Measurements from ENCODE around the gene C2orf72. TPM values are rescaled to one million over a fixed set of nuclear protein-coding genes. Genes with fewer than 3 reads are reported as not detected.

Gene C2orf72
- total RNA-seq, 1 donor from 2014 or later: not detected

DNA sequence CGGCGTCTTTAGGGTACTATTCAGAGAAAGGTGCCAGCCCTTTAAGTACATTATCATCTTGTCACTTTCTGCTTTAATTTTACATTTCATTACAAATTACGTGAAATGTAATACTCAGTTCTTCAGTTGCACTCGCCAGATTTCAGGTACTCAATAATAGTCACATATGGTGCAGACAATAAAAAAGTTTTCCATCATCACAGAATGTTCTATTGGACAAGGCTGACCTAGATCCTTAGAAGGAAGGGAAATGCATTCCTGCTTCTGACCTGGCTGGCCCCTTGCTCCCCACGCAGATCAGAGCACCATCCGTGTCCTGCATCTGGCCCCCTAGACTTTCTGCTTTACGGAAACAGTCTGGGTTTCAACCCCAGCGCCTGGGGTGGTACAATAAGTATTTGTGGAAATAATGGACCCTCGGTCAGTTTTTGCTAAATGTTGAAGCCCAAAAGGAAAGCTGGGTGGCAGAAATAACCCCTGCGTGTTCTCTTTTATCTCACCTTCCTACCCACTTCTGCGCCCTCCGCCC lies 681 bp upstream of the C2orf72 start:
- H3K4me1 Mint-ChIP-seq: peaks cover 14% of the 10 kb centered on the region
- H3K27me3 Mint-ChIP-seq: peaks cover 47% of the 10 kb centered on the region
- no peak overlapping the region for H3K4me3 Mint-ChIP-seq
- intact Hi-C loops (cut with micrococcal nuclease): no loop called here
- H3K36me3 Mint-ChIP-seq (ENCODE audit: low read depth): no peaks in the 10 kb centered on the region
- H3K9me3 Mint-ChIP-seq: no peaks in the 10 kb centered on the region
- no peak for ATAC-seq (ENCODE audit: low read depth)
- TF ChIP-seq, protein P1, sequence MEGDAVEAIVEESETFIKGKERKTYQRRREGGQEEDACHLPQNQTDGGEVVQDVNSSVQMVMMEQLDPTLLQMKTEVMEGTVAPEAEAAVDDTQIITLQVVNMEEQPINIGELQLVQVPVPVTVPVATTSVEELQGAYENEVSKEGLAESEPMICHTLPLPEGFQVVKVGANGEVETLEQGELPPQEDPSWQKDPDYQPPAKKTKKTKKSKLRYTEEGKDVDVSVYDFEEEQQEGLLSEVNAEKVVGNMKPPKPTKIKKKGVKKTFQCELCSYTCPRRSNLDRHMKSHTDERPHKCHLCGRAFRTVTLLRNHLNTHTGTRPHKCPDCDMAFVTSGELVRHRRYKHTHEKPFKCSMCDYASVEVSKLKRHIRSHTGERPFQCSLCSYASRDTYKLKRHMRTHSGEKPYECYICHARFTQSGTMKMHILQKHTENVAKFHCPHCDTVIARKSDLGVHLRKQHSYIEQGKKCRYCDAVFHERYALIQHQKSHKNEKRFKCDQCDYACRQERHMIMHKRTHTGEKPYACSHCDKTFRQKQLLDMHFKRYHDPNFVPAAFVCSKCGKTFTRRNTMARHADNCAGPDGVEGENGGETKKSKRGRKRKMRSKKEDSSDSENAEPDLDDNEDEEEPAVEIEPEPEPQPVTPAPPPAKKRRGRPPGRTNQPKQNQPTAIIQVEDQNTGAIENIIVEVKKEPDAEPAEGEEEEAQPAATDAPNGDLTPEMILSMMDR (IDR thresholded peaks at IDR 0.05): no peak
- ChIA-PET POLR2A (no interaction called here), CTCF (interaction anchor here (1.9 kb wide), 1 partner anchor 15 kb away, joined by 10 read pairs; no protein-coding TSS in a partner anchor)
- no peak overlapping the region for H3K27ac Mint-ChIP-seq
- no peak for DNase-seq

DNA sequence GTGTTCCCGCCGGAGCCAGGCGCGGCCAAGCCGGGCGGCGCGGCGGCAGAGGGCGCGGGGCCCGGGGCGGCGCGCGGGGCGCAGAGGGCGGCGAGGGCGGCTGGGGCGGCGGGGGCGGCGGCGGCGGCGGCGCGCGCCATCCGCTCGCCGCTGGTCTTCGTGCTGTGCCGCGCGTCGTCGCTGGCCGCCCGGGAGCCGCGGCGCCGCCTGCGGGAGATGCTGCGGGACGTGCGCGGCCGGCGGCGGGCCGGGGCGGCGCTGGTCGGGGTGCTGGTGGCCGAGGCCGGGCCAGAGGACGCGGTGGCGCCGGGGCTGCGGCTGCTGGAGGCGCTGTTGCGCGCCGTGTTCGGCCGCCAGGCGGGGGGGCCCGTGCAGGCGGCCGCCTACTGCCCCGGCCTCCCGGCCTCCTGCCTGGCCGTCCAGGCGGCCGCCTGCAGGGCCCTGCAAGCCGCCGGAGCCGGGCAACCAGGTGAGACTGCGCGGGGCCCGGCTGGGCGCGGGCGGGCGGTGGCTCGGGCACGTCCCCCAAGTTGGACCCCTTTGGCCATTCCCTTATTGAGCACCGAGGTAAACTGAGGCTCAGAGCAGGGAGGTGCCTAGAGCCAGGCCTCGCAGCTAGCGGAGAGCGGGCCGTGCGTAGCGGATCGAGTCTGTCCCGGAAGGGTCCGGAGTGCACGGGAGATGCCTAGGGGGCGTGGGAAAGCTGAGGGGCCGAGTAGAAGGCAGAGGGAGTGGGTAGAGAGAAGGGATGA lies 584 bp downstream of the C2orf72 start:
- intact Hi-C loops (cut with micrococcal nuclease): no loop called here
- peaks cover 50% of the 10 kb centered on the region for H3K27me3 Mint-ChIP-seq

DNA sequence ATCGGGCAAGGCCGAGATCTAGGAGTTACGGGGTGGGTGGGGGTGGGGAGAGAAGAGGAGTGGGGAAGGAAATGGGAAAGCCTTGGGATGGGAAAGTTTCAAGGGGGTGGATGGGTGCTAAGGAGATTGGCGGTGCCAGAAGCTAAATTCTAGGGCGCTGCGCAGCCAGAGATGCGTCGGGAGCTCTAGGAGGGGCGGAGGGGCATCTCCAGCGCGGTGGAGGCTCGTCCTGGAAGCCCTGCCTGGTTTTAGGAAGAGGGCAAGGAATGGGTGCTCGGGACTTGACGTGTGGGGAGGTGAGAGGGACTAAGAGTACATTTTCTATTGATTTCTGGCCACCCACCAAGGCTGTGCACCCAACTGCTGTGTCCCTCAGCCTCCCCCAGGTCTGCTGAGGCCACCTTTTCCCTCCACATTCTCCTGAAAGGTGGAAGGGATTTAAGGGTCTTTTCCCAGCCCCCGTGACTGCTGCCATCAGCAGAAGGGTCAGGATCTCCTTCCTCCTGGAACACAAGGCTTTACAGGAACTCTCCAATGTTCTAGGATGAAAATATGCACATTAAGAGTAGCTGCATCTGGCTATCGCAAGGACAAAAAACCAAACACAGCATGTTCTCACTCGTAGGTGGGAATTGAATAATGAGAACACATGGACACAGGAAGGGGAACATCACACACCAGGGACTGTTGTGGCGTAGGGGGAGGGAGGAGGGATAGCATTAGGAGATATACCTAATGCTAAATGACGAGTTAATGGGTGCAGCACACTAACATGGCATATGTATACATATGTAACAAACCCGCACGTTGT lies 1.4 kb downstream of the C2orf72 start:
- Mint-ChIP-seq H3K4me1 (peaks cover 14% of the 10 kb centered on the region), H3K27me3 (peaks cover 48% of the 10 kb centered on the region), H3K4me3 (peak overlapping the region; percentile 6), H3K27ac (no peak overlapping the region), H3K9me3 (no peaks in the 10 kb centered on the region), H3K36me3 (ENCODE audit: low read depth) (no peaks in the 10 kb centered on the region)
- TF ChIP-seq, protein P1 (IDR thresholded peaks at IDR 0.05): no peak
- ChIA-PET POLR2A (interaction anchor here (0.7 kb wide), 1 partner anchor 14 kb away, joined by 4 read pairs; no protein-coding TSS in a partner anchor), CTCF (no interaction called here)
- intact Hi-C loops (cut with micrococcal nuclease): no loop called here
- ATAC-seq (ENCODE audit: low read depth) (no peak), DNase-seq (no peak)

More for the DNA sequence above, 584 bp downstream of the C2orf72 start:
- Mint-ChIP-seq H3K4me1 (peaks cover 14% of the 10 kb centered on the region), H3K36me3 (ENCODE audit: low read depth) (no peaks in the 10 kb centered on the region), H3K27ac (no peak overlapping the region), H3K4me3 (no peak overlapping the region), H3K9me3 (no peaks in the 10 kb centered on the region)
- no peak for DNase-seq
- ATAC-seq (ENCODE audit: low read depth): peak; percentile 21
- TF ChIP-seq, protein P1 (IDR thresholded peaks at IDR 0.05): no peak
- CTCF ChIA-PET: no interaction called here
- POLR2A ChIA-PET: no interaction called here

DNA sequence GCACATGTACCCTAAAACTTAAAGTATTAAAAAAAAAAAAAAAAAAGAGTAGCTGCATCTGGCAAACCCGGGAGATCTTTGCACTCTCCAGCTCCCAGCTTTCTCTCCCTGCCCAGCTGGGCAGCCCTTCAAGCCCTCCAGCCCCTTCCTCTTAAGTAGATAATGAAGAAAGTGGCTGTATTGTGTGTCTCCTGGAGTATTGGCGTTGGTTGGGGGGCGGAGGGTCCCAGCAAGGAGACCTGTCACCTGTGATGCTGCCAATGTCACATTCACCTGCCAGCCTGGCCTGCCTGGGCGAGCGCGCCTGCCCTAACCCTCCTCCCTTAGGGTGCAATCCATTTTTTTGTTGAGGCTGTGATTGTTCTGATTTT lies 2.0 kb downstream of the C2orf72 start:
- H3K27me3 Mint-ChIP-seq: peaks cover 48% of the 10 kb centered on the region
- H3K4me1 Mint-ChIP-seq: peaks cover 8% of the 10 kb centered on the region
- ChIA-PET POLR2A (interaction anchor here (0.7 kb wide), 1 partner anchor 14 kb away, joined by 4 read pairs; no protein-coding TSS in a partner anchor), CTCF (no interaction called here)
- ATAC-seq (ENCODE audit: low read depth) (no peak), DNase-seq (no peak)
- TF ChIP-seq, protein P1 (IDR thresholded peaks at IDR 0.05): no peak
- H3K27ac Mint-ChIP-seq: no peak overlapping the region
- no peaks in the 10 kb centered on the region for H3K36me3 Mint-ChIP-seq (ENCODE audit: low read depth)
- H3K9me3 Mint-ChIP-seq: no peaks in the 10 kb centered on the region
- intact Hi-C loops (cut with micrococcal nuclease): no loop called here
- no peak overlapping the region for H3K4me3 Mint-ChIP-seq

Measured in activated B cell treated with CpG ODN at 0.5 μM for 24 hours (primary cell).